Measurements from ENCODE around the gene SELP.

Gene SELP

GRCh38 chr1:169586395-169587255, 43.3 kb downstream of the SELP start, which contains the start of gene F5:
TSS of gene F5 (minus strand) at chr1:169586481. CDS start at chr1:169586386, 95 bp downstream.
- H3K9ac ChIP-seq (ENCODE audit: low read length), result peak within 1 kb of the TSS; percentile 82
- peak within 1 kb of the TSS; percentile 88 for H3K27ac ChIP-seq (ENCODE audit: low read length)
- H4K20me1 ChIP-seq (ENCODE audit: insufficient read depth, low read length), result peaks cover 15% of the 10 kb centered on the region; the same call in 1 of the 2 replicates
- H3K4me1 ChIP-seq (ENCODE audit: low read length), result peaks cover 74% of the 10 kb centered on the region
- no peaks in the 10 kb centered on the region for H3K9me3 ChIP-seq (ENCODE audit: insufficient read depth, low read length)
- H3K27me3 ChIP-seq (ENCODE audit: low read depth, low read length), result no peaks in the 10 kb centered on the region
- no peak for TF ChIP-seq EZH2phosphoT487 (IDR thresholded peaks at IDR 0.05; ENCODE audit: low read depth)
- peak; percentile 88 for TF ChIP-seq CTCF (IDR thresholded peaks at IDR 0.05; ENCODE audit: low read depth, low read length)
- H3K79me2 ChIP-seq (ENCODE audit: low read length), result peaks cover 59% of the 10 kb centered on the region
- H3K36me3 ChIP-seq (replicated peaks; ENCODE audit: low read depth, low read length), result peaks cover 35% of the 10 kb centered on the region
- H3K4me2 ChIP-seq (ENCODE audit: low read length), result peak within 1 kb of the TSS; percentile 98
- peak within 1 kb of the TSS; percentile 58 for H2AFZ ChIP-seq (ENCODE audit: low read depth, low read length)
- H3K4me3 ChIP-seq (ENCODE audit: low read length), result peak within 1 kb of the TSS; percentile 88

- H3K36me3 ChIP-seq (replicated peaks; ENCODE audit: low read depth, low read length), result peaks cover 41% of the 10 kb centered on the region
- peak overlapping the region; percentile 98 for H3K4me2 ChIP-seq (ENCODE audit: low read length)
- TF ChIP-seq EZH2phosphoT487 (IDR thresholded peaks at IDR 0.05; ENCODE audit: low read depth) (no peak), CTCF (IDR thresholded peaks at IDR 0.05; ENCODE audit: low read depth, low read length) (no peak)
- peak overlapping the region; percentile 88 for H3K4me3 ChIP-seq (ENCODE audit: low read length)
- peaks cover 75% of the 10 kb centered on the region for H3K4me1 ChIP-seq (ENCODE audit: low read length)
- H3K9ac ChIP-seq (ENCODE audit: low read length), result peak overlapping the region; percentile 82
- peaks cover 21% of the 10 kb centered on the region; the same call in 1 of the 2 replicates for H4K20me1 ChIP-seq (ENCODE audit: insufficient read depth, low read length)
- H3K27ac ChIP-seq (ENCODE audit: low read length), result peak overlapping the region; percentile 88
- H3K79me2 ChIP-seq (ENCODE audit: low read length), result peaks cover 65% of the 10 kb centered on the region
- no peaks in the 10 kb centered on the region for H3K9me3 ChIP-seq (ENCODE audit: insufficient read depth, low read length)
- no peaks in the 10 kb centered on the region for H3K27me3 ChIP-seq (ENCODE audit: low read depth, low read length)
- H2AFZ ChIP-seq (ENCODE audit: low read depth, low read length), result no peak overlapping the region
These were observed 43.9 kb downstream of the SELP start for GRCh38 chr1:169586067-169586394.

GRCh38 chr1:169585181-169585580, 44.7 kb downstream of the SELP start:
- no peaks in the 10 kb centered on the region for H3K9me3 ChIP-seq (ENCODE audit: insufficient read depth, low read length)
- H3K9ac ChIP-seq (ENCODE audit: low read length), result peak overlapping the region; percentile 82

More at GRCh38 chr1:169585181-169585580, 44.7 kb downstream of the SELP start:
- Histone ChIP-seq H3K36me3 (replicated peaks; ENCODE audit: low read depth, low read length) (peaks cover 45% of the 10 kb centered on the region), H3K27ac (ENCODE audit: low read length) (peak overlapping the region; percentile 88), H3K4me1 (ENCODE audit: low read length) (peaks cover 72% of the 10 kb centered on the region), H3K4me2 (ENCODE audit: low read length) (peak overlapping the region; percentile 98), H4K20me1 (ENCODE audit: insufficient read depth, low read length) (peaks cover 26% of the 10 kb centered on the region; the same call in 1 of the 2 replicates), H2AFZ (ENCODE audit: low read depth, low read length) (no peak overlapping the region), H3K27me3 (ENCODE audit: low read depth, low read length) (no peaks in the 10 kb centered on the region), H3K79me2 (ENCODE audit: low read length) (peaks cover 74% of the 10 kb centered on the region), H3K4me3 (ENCODE audit: low read length) (peak overlapping the region; percentile 88)
- TF ChIP-seq CTCF (IDR thresholded peaks at IDR 0.05; ENCODE audit: low read depth, low read length) (no peak), EZH2phosphoT487 (IDR thresholded peaks at IDR 0.05; ENCODE audit: low read depth) (no peak)
